Renal pelvis (tissue), 4 donors: ENCODE data around the gene RPA1. TPM values are rescaled to one million over a fixed set of nuclear protein-coding genes. Genes with fewer than 3 reads are reported as not detected.
A peak's percentile ranks its signal among the peaks of the same experiment; 100 is the strongest.

Experiments used
- DNase-seq: peaks from one replicate; pipeline ENCODE4 v3.0.0-alpha.2; 2013
- polyA plus RNA-seq, 3 donors: library from polyadenylated mRNA; unstranded; fragments of 120-200 nt; gene quantifications; one replicate each; pipeline ENCODE4 v1.2.1, GENCODE V29; 2013; ENCODE audit not compliant: insufficient read length in 3 of 3

Gene RPA1
- polyA plus RNA-seq, 3 donors = 113 to 120 (median 119) TPM

GRCh38 chr17:1906662-1907101 is 76.9 kb downstream of the RPA1 start:
- no peak for DNase-seq

- no peak for DNase-seq
These were observed 77.4 kb downstream of the RPA1 start for GRCh38 chr17:1907216-1907631.

- no peak for DNase-seq
These were observed 78.3 kb downstream of the RPA1 start for GRCh38 chr17:1907909-1908698.

GRCh38 chr17:1908699-1909309 is 79.0 kb downstream of the RPA1 start:
- DNase-seq = peak; percentile 82

GRCh38 chr17:1909985-1910384 is 80.2 kb downstream of the RPA1 start:
- no peak for DNase-seq

GRCh38 chr17:1912146-1912545 is 82.3 kb downstream of the RPA1 start:
- no peak for DNase-seq

- no peak for DNase-seq
These were observed 83.9 kb downstream of the RPA1 start for GRCh38 chr17:1913702-1914101.

- no peak for DNase-seq
These were observed 84.9 kb downstream of the RPA1 start for GRCh38 chr17:1914661-1915083.

GRCh38 chr17:1915889-1916288 is 86.1 kb downstream of the RPA1 start:
- no peak for DNase-seq

- DNase-seq = no peak
These were observed 86.5 kb downstream of the RPA1 start for GRCh38 chr17:1916316-1916715.

- no peak for DNase-seq
These were observed 87.3 kb downstream of the RPA1 start for GRCh38 chr17:1916963-1917715.

- DNase-seq = no peak
These were observed 88.7 kb downstream of the RPA1 start for GRCh38 chr17:1918346-1919162.

- DNase-seq = no peak
These were observed 89.4 kb downstream of the RPA1 start for GRCh38 chr17:1919201-1919600.

- DNase-seq = no peak
These were observed 91.1 kb downstream of the RPA1 start for GRCh38 chr17:1920948-1921351.

GRCh38 chr17:1928976-1929375 is 99.2 kb downstream of the RPA1 start:
- no peak for DNase-seq

- DNase-seq = no peak
These were observed 100.5 kb downstream of the RPA1 start for GRCh38 chr17:1930337-1930645.

GRCh38 chr17:1931844-1932579 is 102.2 kb downstream of the RPA1 start:
- no peak for DNase-seq

- DNase-seq = no peak
These were observed 104.3 kb downstream of the RPA1 start for GRCh38 chr17:1933875-1934715.

GRCh38 chr17:1934901-1935300 is 105.1 kb downstream of the RPA1 start:
- DNase-seq = no peak

GRCh38 chr17:1936766-1937165 is 107.0 kb downstream of the RPA1 start:
- no peak for DNase-seq
